IMR-90 (cell line): ENCODE data around the gene OR1L8. TPM values are rescaled to one million over a fixed set of nuclear protein-coding genes. Genes with fewer than 3 reads are reported as not detected.

Experiments
- ATAC-seq: fragments of 200-7000 bp; cut with Tn5 transposase; 2 replicates; pipeline ENCODE4 v1.9.1; 2020; ENCODE audit warnings: low read depth, mild to moderate bottlenecking, moderate library complexity
- BruUV-seq: library from RNA; stranded (reverse); fragments of 400-500 nt; replicated peaks from 2 replicates; lab custom pipeline; 2021; lab: Mats Ljungman, UMichigan
- CTCF ChIA-PET: fragments of 300-600 bp; formaldehyde crosslinking; extraction: SDS; loops from one replicate; lab custom pipeline; 2021; ENCODE audit warnings: antibody characterized with exemption; lab: Yijun Ruan, JAX
- POLR2A ChIA-PET: fragments of 300-600 bp; sonication (Branson Sonifier 250); formaldehyde crosslinking; loops from one replicate; lab custom pipeline; 2022; ENCODE audit warnings: antibody characterized with exemption; ENCODE audit not compliant: unreplicated experiment; lab: Charles Lee
- DNase-seq: peaks from one replicate; pipeline ENCODE4 v3.0.0; 2013
- H2AFZ ChIP-seq: replicated peaks from 2 replicates; pipeline ENCODE3; 2013; ENCODE audit warnings: low read length, mild to moderate bottlenecking; ENCODE audit not compliant: poor library complexity
- H2AK5ac ChIP-seq: 2 replicates; pipeline ENCODE4 v1.6.1; 2013; ENCODE audit warnings: low read depth, low read length, inconsistent platforms
- H2AK9ac ChIP-seq: replicated peaks from 2 replicates; pipeline ENCODE3; 2013; ENCODE audit warnings: mild to moderate bottlenecking, low read depth, low read length, moderate library complexity; ENCODE audit not compliant: poor library complexity
- H2BK120ac ChIP-seq: 2 replicates; pipeline ENCODE4 v1.6.1; 2013; ENCODE audit warnings: low read depth, low read length, inconsistent platforms
- H2BK15ac ChIP-seq: 3 replicates; pipeline ENCODE4 v1.6.1; 2013; ENCODE audit warnings: low read depth, low read length, inconsistent platforms
- H2BK20ac ChIP-seq: 2 replicates; pipeline ENCODE4 v1.6.1; 2013; ENCODE audit warnings: low read depth, mild to moderate bottlenecking, inconsistent platforms, low read length, moderate library complexity
- H2BK5ac ChIP-seq: 2 replicates; pipeline ENCODE4 v1.6.1; 2013; ENCODE audit warnings: mild to moderate bottlenecking, low read depth, low read length, inconsistent platforms; ENCODE audit not compliant: poor library complexity, severe bottlenecking
- H3K14ac ChIP-seq: replicated peaks from 2 replicates; pipeline ENCODE4 v1.6.1; 2013; ENCODE audit warnings: low read depth, low read length, inconsistent platforms
- H3K18ac ChIP-seq: 2 replicates; pipeline ENCODE4 v1.6.1; 2013; ENCODE audit warnings: low read depth, low read length, control low read depth
- H3K23ac ChIP-seq: 2 replicates; pipeline ENCODE4 v1.6.1; 2013; ENCODE audit warnings: low read depth, low read length, inconsistent platforms
- H3K27ac ChIP-seq: 2 replicates; pipeline ENCODE4 v1.5.1; 2013; ENCODE audit warnings: mild to moderate bottlenecking, control low read depth, low read length; ENCODE audit not compliant: insufficient read depth
- H3K27me3 ChIP-seq: 2 replicates; pipeline ENCODE4 v1.6.1; 2013; ENCODE audit warnings: low read length; ENCODE audit not compliant: control insufficient read depth, insufficient read depth
- H3K36me3 ChIP-seq: 2 replicates; pipeline ENCODE4 v1.6.1; 2013; ENCODE audit warnings: low read length, mixed read lengths; ENCODE audit not compliant: control insufficient read depth, insufficient read depth
- H3K4ac ChIP-seq: 2 replicates; pipeline ENCODE4 v1.6.1; 2013; ENCODE audit warnings: low read depth, low read length, inconsistent platforms
- H3K4me1 ChIP-seq: 2 replicates; pipeline ENCODE4 v1.6.1; 2013; ENCODE audit warnings: low read length, mixed read lengths; ENCODE audit not compliant: control insufficient read depth, insufficient read depth
- H3K4me2 ChIP-seq: 2 replicates; pipeline ENCODE4 v1.6.1; 2013; ENCODE audit warnings: low read depth, mild to moderate bottlenecking, control low read depth, low read length, moderate library complexity
- H3K4me3 ChIP-seq: 2 replicates; pipeline ENCODE4 v1.5.1; 2013; ENCODE audit warnings: low read depth, mild to moderate bottlenecking, control low read depth, low read length, moderate library complexity; ENCODE audit not compliant: insufficient read depth
- H3K56ac ChIP-seq: 2 replicates; pipeline ENCODE4 v1.6.1; 2013; ENCODE audit warnings: low read length, inconsistent platforms; ENCODE audit not compliant: insufficient read depth; ENCODE audit errors: extremely low read depth
- H3K79me1 ChIP-seq, 2 experiments: 2 replicates each; pipeline ENCODE4 v1.6.1; 2013; ENCODE audit warnings: low read length in 2 of 2, inconsistent platforms in 1 of 2, low read depth in 1 of 2
- H3K9ac ChIP-seq: 2 replicates; pipeline ENCODE4 v1.6.1; 2013; ENCODE audit warnings: low read depth, low read length, control low read depth
- H3K9me1 ChIP-seq: 2 replicates; pipeline ENCODE4 v1.6.1; 2013; ENCODE audit warnings: low read length, inconsistent platforms; ENCODE audit not compliant: insufficient read depth
- H3K9me3 ChIP-seq: 2 replicates; pipeline ENCODE4 v1.6.1; 2013; ENCODE audit warnings: low read length; ENCODE audit not compliant: control insufficient read depth, insufficient read depth
- H4K20me1 ChIP-seq: 2 replicates; pipeline ENCODE4 v1.6.1; 2013; ENCODE audit warnings: low read length, inconsistent platforms; ENCODE audit not compliant: insufficient read depth
- H4K5ac ChIP-seq: 2 replicates; pipeline ENCODE4 v1.6.1; 2013; ENCODE audit warnings: mild to moderate bottlenecking, low read depth, low read length, control low read depth
- H4K8ac ChIP-seq, 2 experiments: 2 replicates each; pipeline ENCODE4 v1.6.1; 2013; ENCODE audit warnings: low read depth in 2 of 2, low read length in 2 of 2, control low read depth in 1 of 2, inconsistent platforms in 1 of 2
- H4K91ac ChIP-seq: 2 replicates; pipeline ENCODE4 v1.6.1; 2013; ENCODE audit warnings: low read depth, low read length, inconsistent platforms; ENCODE audit not compliant: insufficient read depth
- CEBPB ChIP-seq: IDR thresholded peaks from 2 replicates; pipeline ENCODE4 v1.6.1; 2012; ENCODE audit warnings: low read depth, low read length, improper control_type of control experiment
- MXI1 ChIP-seq: IDR thresholded peaks from 2 replicates; pipeline ENCODE4 v1.6.1; 2012; ENCODE audit warnings: low read depth, mild to moderate bottlenecking, low read length, moderate library complexity, borderline replicate concordance
- NFE2L2 ChIP-seq: fragments of 150-350 bp; IDR thresholded peaks from 2 replicates; pipeline ENCODE4 v1.6.1; 2016; ENCODE audit warnings: low read depth, mild to moderate bottlenecking, low read length
- POLR2A ChIP-seq: IDR thresholded peaks from 2 replicates; pipeline ENCODE4 v1.6.1; 2012; ENCODE audit warnings: mild to moderate bottlenecking, low read depth, low read length
- RCOR1 ChIP-seq: IDR thresholded peaks from 2 replicates; pipeline ENCODE4 v1.6.1; 2012; ENCODE audit warnings: mild to moderate bottlenecking, low read length, improper control_type of control experiment; ENCODE audit not compliant: insufficient replicate concordance
- USF2 ChIP-seq: fragments of 150-350 bp; IDR thresholded peaks from 2 replicates; pipeline ENCODE4 v1.6.1; 2017; ENCODE audit warnings: mild to moderate bottlenecking, antibody characterized with exemption, low read length, low read depth
- WGBS, 2 experiments: methylation state at CpG; one replicate each; pipeline versions ENCODE4 v1.1.5 to v1.1.7; 2013; ENCODE audit warnings: missing lambda C conversion rate in 2 of 2; ENCODE audit not compliant: insufficient read length in 1 of 2; ENCODE audit errors: extremely low coverage in 2 of 2; 5-methylcytosine and 5-hydroxymethylcytosine counted together
- dilution Hi-C: fragments of 300-500 bp; cut with HindIII; formaldehyde crosslinking; loops from one replicate; pipeline ENCODE4 v1.14.3; 2018; ENCODE audit warnings: low sequenced_read_pairs; ENCODE audit not compliant: unreplicated experiment
- in situ Hi-C: fragments of 300-500 bp; cut with MboI; formaldehyde crosslinking; loops from 3 replicates; pipeline ENCODE4 v1.14.3; 2019; ENCODE audit warnings: low sequenced_read_pairs, inconsistent platforms, mixed read lengths
- intact Hi-C: fragments of 100-400 bp; cut with micrococcal nuclease; formaldehyde crosslinking; loops from 2 replicates; pipeline ENCODE4 v1.10.0; 2022
- polyA plus RNA-seq, 3 experiments: library from polyadenylated mRNA; depleted of rRNA; stranded (reverse); fragments of >200 nt; gene quantifications; 2 replicates each; pipeline ENCODE4 v1.2.3, GENCODE V29; 2012; ENCODE audit warnings: low replicate concordance in 1 of 3
- total RNA-seq: library from RNA; depleted of rRNA; stranded (reverse); fragments of >200 nt; gene quantifications from 2 replicates; pipeline ENCODE4 v1.2.3, GENCODE V29; 2012

OR1L8 gene
- total and polyA plus RNA-seq, 2 of the 4 experiments (the other 2 are of a cell fraction) = not detected

DNA sequence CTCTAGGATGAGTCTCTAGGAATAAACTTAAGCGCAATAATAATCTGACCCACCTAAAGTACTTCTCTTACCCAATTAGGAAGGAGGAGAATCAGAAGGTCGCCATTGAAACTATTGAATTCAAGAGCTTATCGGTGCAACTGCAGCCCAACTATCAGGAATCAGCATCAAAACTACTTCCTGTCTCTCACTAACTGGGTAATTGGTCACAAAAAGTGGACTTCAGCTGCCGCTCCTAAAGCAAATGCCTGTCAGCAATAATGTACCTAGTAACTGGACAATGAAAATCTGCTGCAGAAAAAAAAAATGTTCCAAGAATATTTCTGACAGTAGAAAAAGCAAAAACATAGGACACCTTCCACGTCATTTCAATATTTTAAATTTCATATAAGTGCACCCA is 3.3 kb downstream of the OR1L8 start:
- Histone ChIP-seq H3K18ac (no peak overlapping the region), H3K56ac (no peak overlapping the region), H4K8ac (no peak overlapping the region), H3K14ac (no peak overlapping the region), H2BK5ac (no peak overlapping the region), H2AFZ (no peak overlapping the region), H3K4ac (no peak overlapping the region), H3K4me2 (no peak overlapping the region), H2AK9ac (no peak overlapping the region), H2BK15ac (no peak overlapping the region), H4K20me1 (no peaks in the 10 kb centered on the region), H3K27ac (no peak overlapping the region), H3K23ac (no peak overlapping the region), H3K27me3 (no peaks in the 10 kb centered on the region), H3K36me3 (no peaks in the 10 kb centered on the region), H2BK120ac (no peak overlapping the region), H2AK5ac (no peak overlapping the region), H3K9me1 (no peaks in the 10 kb centered on the region), H2BK20ac (no peak overlapping the region), H3K9me3 (no peaks in the 10 kb centered on the region), H3K4me1 (no peaks in the 10 kb centered on the region), H3K4me3 (no peak overlapping the region), H4K91ac (no peak overlapping the region), H3K79me1 (no peaks in the 10 kb centered on the region), H3K9ac (no peak overlapping the region), H4K5ac (no peak overlapping the region)
- intact Hi-C loops = no loop called here
- in situ Hi-C loops = no loop called here
- no TSS peak for BruUV-seq
- DNase-seq = no peak
- no CpG with 5 or more reads among the region's 5 CpGs for WGBS, 2 experiments
- no peak; the same call in 1 of the 2 replicates for ATAC-seq
- ChIA-PET CTCF (no interaction called here), POLR2A (no interaction called here)
- dilution Hi-C loops = no loop called here
- TF ChIP-seq POLR2A = no peak
- no peak for TF ChIP-seq CEBPB
- TF ChIP-seq MXI1 = no peak
- TF ChIP-seq RCOR1 = no peak
- TF ChIP-seq NFE2L2 = no peak
- TF ChIP-seq USF2 = no peak
